Putamen (tissue), 1 donor: ENCODE results near the gene TEAD1.
A peak's percentile ranks its signal among the peaks of the same experiment; 100 is the strongest.
"Not testable (repeated sequence)": the region's sequence is repeated elsewhere in the genome, so short reads cannot be mapped to it uniquely, and the experiment has no call there.

Experiments
- DNase-seq: peaks from one replicate; pipeline ENCODE4 v3.0.0-alpha.2; 2016; ENCODE audit warnings: low spot score

Gene TEAD1

DNA sequence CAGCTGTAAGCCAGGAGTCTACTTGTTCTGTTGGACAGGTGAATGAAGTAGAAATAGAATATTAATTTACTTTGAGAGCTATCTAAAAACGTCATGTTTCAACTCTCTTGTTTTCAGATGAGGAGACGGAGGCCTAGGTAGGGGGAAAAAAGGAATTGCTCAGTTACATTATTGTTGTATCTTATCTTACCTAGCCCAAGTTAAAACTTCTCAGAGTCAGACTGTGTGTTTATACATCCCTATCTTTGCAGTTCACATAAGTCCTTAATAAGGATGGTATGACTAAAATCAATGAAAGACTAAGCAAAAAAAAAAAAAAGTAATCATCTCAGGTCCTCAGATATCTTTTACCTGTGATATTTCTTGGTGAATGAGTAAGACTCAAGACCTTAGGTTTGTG lies 62.8 kb downstream of the TEAD1 start:
- no peak for DNase-seq

DNA sequence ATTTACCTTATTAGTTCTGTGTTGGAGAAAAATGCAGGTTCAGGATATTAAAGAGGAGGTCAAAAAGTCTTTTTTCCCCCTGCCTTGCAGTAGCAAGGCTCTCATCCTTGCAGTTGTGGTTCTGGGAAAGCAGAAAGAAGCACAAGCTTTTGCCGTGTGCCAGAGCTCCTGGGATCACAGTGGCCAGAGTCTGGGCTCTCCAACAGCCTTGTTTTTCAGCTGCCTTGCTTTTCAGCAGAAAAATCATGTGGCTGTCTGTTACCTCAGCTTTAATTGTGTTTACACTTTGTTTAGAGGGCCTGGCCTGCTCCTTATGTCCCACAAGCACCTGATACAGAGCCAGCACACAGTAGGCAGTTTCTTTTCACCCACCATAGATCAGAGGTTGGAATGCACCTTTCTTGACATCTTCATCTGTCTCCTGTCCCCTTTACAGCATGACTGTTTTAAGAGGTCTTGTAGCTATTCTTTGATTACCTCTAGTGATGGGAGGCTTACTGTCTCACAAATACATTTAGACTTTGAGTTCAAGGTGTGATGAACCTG lies 67.5 kb downstream of the TEAD1 start:
- DNase-seq, result peak; percentile 45

DNA sequence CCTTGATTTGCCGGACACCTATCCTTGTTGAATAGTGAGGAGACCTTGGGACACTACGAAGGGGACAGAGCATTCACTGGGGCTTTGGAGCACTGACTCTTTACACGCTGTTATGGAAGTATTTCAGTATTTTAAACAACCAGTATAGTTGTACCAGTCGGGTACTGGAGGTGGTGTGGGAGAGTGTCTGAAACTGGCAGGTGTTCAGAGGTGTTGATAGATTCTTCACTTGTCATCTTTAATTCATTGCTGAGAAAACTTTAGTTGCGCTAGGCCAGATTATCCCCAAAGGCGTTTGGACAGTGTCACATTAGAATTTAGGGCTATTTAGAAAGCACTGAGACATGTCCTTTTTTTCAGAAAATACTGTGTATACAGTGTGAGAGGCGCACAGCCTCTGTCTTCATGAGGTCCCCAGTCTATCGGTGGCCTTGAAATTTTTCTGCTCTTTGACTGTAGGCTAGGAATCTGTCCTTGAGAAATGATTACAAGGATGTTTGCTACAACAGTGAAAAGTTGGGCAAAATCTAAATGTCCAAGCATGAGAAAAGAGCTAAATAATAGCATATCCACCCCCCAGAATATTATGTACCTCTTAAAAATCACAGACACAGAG lies 69.7 kb downstream of the TEAD1 start:
- no peak for DNase-seq

DNA sequence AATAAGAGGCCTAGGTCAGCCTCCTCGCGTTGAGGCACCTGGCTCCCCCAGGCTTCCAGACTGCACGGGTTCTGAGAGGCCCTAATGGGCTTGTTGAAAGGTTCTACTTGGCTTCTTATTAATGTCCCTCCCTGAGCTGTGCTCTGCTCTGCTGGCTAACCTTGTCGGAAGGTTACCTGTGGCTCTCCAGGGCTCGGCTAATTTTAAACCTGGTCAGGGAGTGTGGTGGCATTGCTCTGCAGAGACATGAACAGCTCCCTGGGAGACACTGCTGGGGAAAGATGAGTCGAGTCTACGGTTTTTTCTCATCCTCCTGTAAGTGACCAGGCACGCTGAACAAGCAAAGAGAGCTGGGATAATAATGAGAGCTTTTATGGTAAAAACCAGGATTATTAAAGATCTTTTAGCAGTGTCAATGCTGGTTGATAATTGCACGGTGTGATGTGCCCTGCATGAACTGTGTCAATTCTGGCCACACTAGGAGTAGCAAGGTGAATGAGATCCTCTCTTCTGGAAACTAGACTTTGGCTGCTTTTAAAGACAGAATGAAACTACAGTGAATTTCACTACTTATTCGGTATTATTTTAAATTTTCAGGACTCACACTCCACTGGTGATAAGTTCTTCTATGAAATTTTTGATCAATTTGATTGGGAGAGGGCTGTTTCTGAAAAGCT lies 70.7 kb downstream of the TEAD1 start:
- DNase-seq, result no peak

DNA sequence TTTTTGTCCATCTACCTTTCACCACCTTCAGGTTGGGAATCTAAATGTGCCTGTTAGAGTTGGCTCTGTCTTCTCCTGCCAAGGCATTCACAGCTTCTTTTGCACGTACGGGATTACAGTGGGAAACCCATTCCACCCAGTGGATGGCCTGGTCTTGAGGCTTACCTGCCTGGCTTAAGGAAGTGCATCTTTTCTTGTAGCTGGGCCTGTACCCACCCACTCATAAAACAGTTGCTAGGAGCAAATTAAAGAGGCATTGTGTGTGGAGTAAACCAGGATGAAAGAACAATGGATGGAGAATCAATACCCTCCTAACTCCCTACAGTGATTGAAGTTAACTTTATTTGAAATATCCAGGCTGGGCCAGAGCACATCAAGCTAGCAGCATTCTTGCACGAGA lies 71.6 kb downstream of the TEAD1 start:
- DNase-seq, result no peak

DNA sequence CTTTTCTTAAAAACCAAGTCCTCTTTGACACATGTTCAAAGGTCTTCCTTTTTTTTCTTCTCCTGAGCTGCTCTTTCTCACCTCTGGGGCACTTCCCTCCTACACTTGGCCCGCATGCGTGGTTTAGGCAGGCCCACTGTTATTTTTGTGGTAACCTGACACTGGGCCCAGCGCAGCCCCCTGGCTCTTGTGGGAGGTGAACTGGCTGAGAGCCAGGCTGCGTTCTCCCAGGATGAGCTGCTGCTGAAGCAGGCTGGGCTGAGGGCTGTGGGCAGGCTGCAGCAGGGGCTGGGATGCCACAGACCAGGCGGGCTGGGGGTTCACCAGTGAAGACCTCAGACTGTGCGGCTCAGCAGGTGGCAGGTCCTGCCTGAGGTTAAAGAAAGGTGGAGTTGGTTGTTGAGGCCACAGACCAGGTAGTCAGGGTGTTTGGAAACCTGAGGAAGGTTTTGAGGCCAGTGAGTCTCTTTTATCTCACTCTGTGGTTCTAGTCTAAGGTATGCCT lies 72.4 kb downstream of the TEAD1 start:
- no peak for DNase-seq

DNA sequence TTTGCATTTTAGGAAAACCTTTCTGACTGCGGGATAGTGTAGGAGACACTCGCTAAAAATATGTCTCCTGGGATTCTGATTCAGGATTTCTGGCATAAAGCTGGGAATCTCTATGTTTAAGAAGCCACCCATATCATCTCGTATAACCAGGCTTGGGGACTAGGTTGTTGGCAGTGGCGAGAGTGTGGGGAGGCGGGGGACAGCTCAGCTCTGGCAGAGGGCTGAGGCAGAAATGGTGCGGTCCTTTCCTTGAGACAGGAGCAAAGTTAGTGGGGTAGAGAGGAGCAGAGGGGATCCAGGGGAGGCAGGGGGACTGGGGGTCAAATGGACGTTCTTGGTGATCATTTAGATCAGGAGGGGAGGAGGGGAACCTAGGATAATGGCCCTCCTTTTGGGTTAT lies 74.3 kb downstream of the TEAD1 start:
- DNase-seq, result no peak

DNA sequence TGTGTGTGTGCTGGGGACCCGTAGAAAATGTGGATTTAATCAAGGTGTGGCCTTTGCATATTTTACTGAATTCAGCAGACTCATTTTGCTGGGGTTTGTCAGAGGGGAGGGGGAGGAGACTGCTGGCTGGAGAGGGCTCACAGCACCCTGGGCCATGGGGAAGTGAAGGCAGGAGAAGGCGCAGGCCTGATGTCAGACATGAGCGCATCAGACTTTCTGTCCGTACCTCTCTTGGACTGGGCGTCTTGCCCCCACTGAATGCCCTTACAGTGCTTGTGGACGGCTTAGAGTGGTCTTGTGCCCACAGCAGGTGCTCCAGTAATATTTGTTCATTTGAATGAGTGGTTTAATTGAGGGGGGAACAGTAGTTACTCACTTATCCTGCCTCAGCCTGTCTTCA lies 75.2 kb downstream of the TEAD1 start:
- DNase-seq, result no peak

DNA sequence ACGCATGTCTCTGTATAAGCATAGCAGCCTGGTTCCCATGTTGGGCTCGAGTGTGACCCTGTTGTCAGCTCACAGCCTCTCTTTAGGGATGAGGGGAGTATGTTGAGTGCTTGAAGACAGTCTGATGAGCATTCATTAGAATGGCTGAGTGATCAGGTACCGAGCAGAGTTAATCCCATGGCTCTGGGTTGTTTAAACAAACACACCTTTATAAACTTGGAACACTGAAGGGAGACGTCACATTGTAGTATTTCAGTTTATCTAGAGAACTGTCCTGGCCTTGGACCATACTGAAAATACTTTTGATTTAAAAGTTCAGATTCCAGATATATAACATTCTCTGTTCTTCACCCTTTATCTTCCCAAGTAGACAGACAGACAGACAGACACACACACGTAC lies 76.0 kb downstream of the TEAD1 start:
- DNase-seq, result no peak

DNA sequence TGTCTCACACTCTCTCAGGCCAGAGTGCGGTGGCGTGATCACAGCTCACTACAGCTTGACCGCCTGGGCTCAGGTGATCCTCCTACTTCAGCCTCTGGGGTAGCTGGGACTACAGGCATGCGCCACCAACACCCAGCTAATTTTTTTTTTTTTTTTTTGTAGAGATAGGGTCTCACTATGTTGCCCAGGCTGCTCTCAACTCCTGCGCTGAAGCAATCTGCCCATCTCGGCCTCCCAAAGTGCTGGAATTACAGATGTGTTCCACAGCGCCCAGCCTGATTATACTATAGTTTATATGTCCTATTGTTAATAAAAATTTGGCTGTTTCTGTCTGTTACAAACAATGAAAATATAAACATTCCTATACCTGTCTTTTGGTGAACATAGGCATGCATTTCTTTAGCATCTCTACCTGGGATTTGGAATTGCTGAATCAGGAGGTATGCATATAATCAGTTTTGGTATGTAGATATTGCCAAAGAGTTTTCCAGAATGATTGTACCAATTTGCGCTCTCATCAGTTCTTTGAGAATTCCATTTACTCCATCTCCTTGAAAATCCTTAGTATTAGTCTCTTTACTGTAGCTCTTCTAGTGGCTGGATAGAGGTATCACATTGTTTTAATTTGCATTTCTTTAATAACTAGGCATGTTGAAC lies 78.8 kb downstream of the TEAD1 start:
- DNase-seq, result no peak

DNA sequence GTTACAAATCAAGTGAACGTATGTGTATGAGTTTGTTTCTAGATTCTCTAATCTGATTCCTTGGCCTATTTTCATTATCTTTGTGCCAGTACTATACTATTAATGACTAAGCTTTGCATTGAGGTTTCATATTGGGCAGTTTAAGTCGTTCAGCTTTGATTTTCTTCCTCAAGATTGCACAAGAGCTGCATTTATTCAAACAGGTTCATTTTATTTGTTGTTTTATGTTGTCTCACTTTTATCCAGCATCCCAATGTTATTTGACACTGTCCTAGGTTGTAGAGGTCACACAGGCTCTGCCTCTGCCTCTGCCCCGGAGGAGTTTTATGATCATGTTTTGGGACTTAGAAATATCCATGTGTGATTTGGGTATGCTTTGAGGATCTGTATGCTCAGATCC lies 79.8 kb downstream of the TEAD1 start:
- no peak for DNase-seq

DNA sequence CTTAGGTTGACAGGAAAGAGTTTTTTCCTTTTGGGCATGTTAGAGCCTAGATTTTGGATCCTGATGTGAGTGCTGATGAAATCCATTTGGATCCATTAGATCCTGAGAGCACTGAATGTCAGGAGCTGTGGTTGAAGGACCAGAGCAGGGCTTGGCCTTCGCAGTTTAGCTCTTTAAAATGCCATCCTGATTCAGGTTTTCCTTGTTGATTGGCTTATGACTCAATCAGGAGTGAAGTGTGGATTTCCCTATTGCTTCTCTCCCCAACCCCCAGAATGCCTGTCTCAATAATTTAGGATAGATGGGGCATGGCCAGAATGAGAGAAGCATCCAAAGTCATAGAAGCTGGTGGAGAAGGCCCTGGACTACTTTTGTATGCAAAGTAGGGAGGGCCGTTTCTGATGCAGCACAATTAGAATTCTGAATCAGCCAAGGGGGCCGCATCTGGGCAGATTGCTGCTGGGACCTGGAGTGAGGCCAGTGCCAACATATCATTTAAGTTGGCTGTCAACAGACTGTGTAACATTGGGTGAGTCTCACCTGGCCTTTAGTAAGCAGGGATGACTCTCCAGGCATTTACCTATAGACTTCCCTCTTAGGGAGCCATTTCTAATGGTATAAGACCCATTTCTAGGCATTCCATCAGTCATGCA lies 80.5 kb downstream of the TEAD1 start:
- no peak for DNase-seq

DNA sequence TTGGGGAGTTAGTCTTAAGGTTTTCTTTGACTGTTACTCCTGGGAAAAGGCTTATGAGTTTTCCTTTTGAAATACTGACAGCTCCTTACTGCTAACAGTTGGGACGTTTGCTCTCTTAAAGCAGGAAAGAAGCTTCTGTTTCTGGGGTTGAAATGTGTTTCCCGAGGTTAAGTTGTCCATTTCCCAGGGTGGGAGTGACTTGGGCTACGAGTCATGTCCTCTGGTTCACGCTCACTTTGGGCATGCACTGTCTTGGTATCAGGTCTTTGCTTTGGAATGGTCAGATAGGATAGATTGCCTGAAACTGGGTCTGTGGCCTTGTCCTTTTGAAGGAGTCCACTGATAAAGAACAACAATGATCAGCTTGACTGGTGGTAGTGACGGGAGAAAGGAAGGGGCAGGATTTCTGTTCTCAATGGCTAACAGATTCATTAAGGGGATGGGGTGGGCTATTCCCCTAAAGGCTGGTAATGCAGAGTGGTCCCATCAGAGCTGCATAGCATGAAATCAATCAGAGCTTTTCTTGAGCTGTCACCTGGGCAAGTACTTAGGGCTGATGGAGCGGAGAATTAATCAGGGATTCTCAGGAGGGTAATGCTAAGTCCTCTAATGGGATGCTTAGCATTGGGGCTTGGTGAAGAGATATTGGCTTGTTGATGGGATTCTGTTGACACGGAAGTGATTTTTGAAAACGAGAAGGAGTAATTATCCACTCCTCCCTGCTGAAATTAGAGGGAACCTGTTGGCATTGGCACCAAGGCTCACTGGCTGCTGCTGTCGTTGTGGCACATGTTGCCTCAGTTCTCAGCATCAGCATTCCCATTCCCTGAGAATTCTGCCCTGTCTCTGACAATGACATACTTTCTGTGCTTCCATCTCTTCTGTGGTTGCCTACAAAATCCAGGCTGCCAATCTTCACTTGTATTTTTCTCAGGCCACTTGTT lies 81.6 kb downstream of the TEAD1 start:
- DNase-seq, result no peak

DNA sequence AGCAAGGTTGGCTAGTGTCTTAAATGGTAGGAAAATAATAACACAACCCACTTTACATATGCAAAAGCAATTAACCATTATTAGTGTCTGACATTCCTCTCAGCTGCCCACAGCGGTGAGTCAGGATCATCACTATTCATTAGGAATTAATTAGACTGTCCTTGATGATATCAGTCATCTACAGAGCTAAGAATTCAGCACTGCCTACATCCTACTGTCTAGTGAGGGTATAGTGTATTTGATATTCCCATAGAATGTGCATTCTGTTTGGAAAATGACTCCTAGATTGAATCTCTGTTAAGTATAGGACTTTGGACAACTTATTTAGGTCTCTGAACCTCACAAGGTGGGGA lies 82.2 kb downstream of the TEAD1 start:
- DNase-seq, result no peak

DNA sequence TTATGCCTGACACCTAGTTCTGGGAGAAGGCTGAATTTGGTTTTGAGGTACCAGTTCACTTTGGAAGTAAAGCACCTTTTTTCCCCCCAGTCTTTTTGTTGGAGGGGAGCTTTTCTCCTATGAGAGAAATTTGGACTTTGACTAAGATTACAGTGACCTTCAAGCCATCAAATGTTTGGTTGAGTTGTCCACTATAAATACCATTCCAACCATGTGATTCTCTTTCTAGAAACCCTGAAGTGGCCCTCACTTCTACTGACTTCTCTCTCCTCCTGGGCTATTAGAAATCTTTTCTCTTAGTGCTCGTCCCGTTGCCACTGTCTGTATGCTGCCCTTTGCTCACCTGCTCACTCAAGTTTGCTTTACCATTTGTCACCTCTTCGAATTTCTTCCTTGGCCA lies 82.6 kb downstream of the TEAD1 start:
- DNase-seq, result no peak

DNA sequence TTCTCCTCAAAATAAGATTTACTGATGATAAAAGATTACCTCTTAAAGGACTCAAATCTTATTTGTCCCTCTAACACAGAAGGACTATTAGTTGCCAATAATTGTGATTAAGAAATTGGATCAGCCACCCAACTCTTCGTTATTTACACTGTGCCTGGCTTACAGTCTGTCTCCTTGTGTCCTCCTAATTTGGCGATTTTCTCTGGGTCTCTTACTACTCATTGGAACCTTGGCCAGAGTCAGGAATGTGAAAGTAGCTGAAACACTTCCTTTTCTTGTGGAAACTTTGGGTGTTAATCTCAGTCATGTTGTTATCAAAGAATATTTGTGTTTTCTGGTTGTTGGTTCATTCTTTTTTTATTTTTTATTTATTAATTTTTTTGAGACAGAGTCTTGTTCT lies 83.2 kb downstream of the TEAD1 start:
- no peak for DNase-seq

DNA sequence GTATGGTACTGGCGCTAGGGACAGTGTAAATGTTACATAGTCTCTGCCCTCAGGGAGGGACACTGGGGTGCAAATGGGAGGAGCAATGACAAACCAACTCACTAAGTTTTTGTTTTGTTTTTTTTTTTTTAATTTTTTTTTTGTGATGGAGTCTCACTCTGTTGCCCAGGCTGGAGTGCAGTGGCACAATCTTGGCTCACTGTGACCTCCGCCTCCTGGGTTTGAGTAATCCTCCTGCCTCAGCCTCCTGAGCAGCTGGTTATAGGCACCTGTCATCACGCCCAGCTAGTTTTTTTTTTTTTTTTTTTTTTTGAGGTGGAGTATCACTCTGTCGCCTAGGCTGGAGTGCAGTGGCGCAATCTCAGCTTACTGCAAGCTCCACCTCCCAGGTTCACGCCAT lies 83.9 kb downstream of the TEAD1 start:
- DNase-seq, result not testable (repeated sequence)

DNA sequence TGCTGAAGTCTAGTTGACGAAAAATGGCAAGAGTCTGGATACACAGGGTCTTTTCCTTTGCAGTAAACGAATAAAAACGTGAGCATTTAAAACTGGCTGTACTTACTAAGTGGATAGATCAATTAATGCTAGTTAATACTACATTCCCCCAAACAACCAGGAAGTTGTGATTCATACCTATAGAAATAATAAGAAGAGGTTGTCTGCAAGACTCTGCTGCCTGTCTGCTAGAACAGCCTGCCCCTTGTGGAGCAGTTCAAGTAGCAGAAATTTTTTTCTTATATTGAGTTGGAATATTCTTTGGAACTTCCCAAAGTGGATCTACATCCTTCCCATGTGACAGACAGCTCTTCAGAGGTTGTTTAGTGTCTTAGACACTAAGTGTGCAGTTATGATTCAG lies 86.8 kb downstream of the TEAD1 start:
- DNase-seq, result no peak

DNA sequence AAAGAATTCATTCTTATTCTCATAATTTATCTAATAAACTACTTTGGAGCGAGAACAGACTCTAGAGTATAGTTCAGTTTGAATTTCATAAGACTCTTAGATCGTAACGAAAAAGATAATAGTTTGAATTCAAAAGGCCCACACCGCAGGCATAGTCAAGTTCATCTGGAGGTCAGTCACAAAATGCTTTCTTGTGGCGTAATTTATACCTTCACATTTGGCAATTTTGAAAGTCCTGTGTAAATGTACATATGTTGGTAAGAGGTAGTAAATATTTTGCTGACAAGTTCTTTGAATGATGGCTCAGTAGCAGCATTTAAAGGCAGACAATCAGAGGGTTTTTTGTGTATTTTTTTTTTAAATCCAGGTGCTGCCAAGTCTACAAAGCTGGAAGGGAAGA lies 88.1 kb downstream of the TEAD1 start:
- no peak for DNase-seq

DNA sequence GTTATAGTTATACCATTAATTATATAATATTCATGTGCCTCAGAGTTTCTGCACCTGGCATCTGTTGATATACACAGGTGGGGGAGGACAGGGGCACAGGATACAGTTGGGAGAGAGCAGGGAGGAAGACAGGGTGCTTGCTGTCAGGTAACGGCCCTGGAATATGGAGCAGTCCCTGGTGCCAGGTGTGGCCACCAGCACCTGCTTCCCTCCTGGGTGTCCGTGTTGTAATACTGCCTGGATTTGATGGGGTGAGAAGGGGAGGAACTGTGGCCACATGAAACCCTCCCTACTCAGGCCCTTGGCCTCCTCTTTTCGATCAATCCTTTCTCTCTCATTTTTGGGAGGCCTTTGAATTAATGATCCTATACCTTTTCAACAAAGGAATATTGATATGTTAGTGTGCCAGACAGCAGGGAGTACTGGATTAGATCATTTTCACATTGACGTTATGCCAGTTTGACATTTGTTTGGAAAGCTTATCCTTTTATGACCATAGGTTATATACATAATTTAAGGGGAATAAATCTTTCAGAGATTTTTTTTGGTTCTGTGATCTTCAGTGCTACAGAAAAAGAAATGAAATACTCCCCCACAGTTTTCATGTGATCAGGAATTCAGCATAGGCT lies 88.6 kb downstream of the TEAD1 start:
- no peak for DNase-seq
